GM21381 (cell line): ENCODE measurements around the gene RUNX2.
"Not testable (repeated sequence)": the region's sequence is repeated elsewhere in the genome, so short reads cannot be mapped to it uniquely, and the experiment has no call there.

Experiments
- ATAC-seq: cut with Tn5 transposase; IDR thresholded peaks from one replicate; pipeline ENCODE4 v1.9.1; 2021; ENCODE audit warnings: mild to moderate bottlenecking, moderate library complexity; ENCODE audit not compliant: unreplicated experiment

The RUNX2 gene

GRCh38 chr6:45663251-45664221, 335.4 kb downstream of the RUNX2 start:
- ATAC-seq = no peak

GRCh38 chr6:45664707-45665106, 336.6 kb downstream of the RUNX2 start:
- no peak for ATAC-seq

GRCh38 chr6:45665859-45666258, 337.7 kb downstream of the RUNX2 start:
- no peak for ATAC-seq

GRCh38 chr6:45666846-45667245, 338.7 kb downstream of the RUNX2 start:
- no peak for ATAC-seq

- no peak for ATAC-seq
Measured at GRCh38 chr6:45667300-45667699, 339.2 kb downstream of the RUNX2 start.

- ATAC-seq = no peak
Measured at GRCh38 chr6:45667766-45668165, 339.6 kb downstream of the RUNX2 start.

GRCh38 chr6:45668705-45669104, 340.6 kb downstream of the RUNX2 start:
- ATAC-seq = no peak

- not testable (repeated sequence) for ATAC-seq
Measured at GRCh38 chr6:45673167-45673566, 345.0 kb downstream of the RUNX2 start.

GRCh38 chr6:45675166-45675565, 347.0 kb downstream of the RUNX2 start:
- not testable (repeated sequence) for ATAC-seq

GRCh38 chr6:45675634-45676033, 347.5 kb downstream of the RUNX2 start:
- no peak for ATAC-seq

GRCh38 chr6:45676380-45676779, 348.2 kb downstream of the RUNX2 start:
- ATAC-seq = no peak

- peak; percentile 48 for ATAC-seq
Measured at GRCh38 chr6:45677381-45678284, 349.5 kb downstream of the RUNX2 start.

GRCh38 chr6:45678285-45678607, 350.1 kb downstream of the RUNX2 start:
- no peak for ATAC-seq

- ATAC-seq = no peak
Measured at GRCh38 chr6:45679163-45679562, 351.0 kb downstream of the RUNX2 start.

- no peak for ATAC-seq
Measured at GRCh38 chr6:45679631-45680030, 351.5 kb downstream of the RUNX2 start.

- peak; percentile 89 for ATAC-seq
Measured at GRCh38 chr6:45681860-45682511, 353.9 kb downstream of the RUNX2 start.

- no peak for ATAC-seq
Measured at GRCh38 chr6:45684476-45684875, 356.3 kb downstream of the RUNX2 start.

- ATAC-seq = no peak
Measured at GRCh38 chr6:45685076-45685475, 356.9 kb downstream of the RUNX2 start.

- no peak for ATAC-seq
Measured at GRCh38 chr6:45686841-45687569, 358.9 kb downstream of the RUNX2 start.

GRCh38 chr6:45687570-45687969, 359.4 kb downstream of the RUNX2 start:
- peak; percentile 73 for ATAC-seq
